B cell (primary cell): ENCODE measurements around the gene HAVCR2. TPM values are rescaled to one million over a fixed set of nuclear protein-coding genes. Genes with fewer than 3 reads are reported as not detected.

Experiments used
- ATAC-seq: fragments of 200-7000 bp; cut with Tn5 transposase; one replicate; pipeline ENCODE4 v1.10.0; 2021; ENCODE audit warnings: low read depth, mild to moderate bottlenecking, moderate number of reproducible peaks, moderate library complexity
- CTCF ChIA-PET: fragments of 350-600 bp; sonication (Branson Sonifier 250); formaldehyde crosslinking; loops from one replicate; lab custom pipeline; 2021; ENCODE audit warnings: antibody characterized with exemption, inconsistent platforms; lab: Charles Lee
- POLR2A ChIA-PET: fragments of 350-600 bp; sonication (Branson Sonifier 250); formaldehyde crosslinking; loops from one replicate; lab custom pipeline; 2021; ENCODE audit warnings: antibody characterized with exemption; lab: Charles Lee
- DNase-seq: peaks from one replicate; pipeline ENCODE4 v3.0.0; 2013
- H2AFZ ChIP-seq: 2 replicates; pipeline ENCODE4 v1.6.1; 2012; ENCODE audit warnings: mild to moderate bottlenecking, low read depth, low read length; ENCODE audit not compliant: insufficient read depth, poor library complexity, severe bottlenecking
- H3K27ac ChIP-seq, 2 donors: 1 replicate in 1 of 2; 2 replicates in 1 of 2; pipeline ENCODE4 v1.5.1; 2012 to 2013; ENCODE audit warnings: low read length in 2 of 2, mild to moderate bottlenecking in 2 of 2, moderate library complexity in 1 of 2
- H3K27me3 ChIP-seq, 4 experiments: fragments of 200-600 bp in 1 of 4; sonication (generic) in 1 of 4; replicated peaks in 1 of 4; 1 replicate in 2 of 4; 2 replicates in 2 of 4; pipeline versions ENCODE4 v1.6.1 to v1.7.0; 2013 to 2016; ENCODE audit warnings: low read length in 3 of 4, mild to moderate bottlenecking in 2 of 4, mixed read lengths in 1 of 4, moderate library complexity in 1 of 4; ENCODE audit not compliant: insufficient read depth in 4 of 4, control insufficient read depth in 3 of 4; ENCODE audit errors: control extremely low read depth in 1 of 4
- H3K36me3 ChIP-seq, 2 experiments: replicated peaks in 1 of 2; 1 replicate in 1 of 2; 2 replicates in 1 of 2; pipeline versions ENCODE4 v1.6.1 to v1.7.1; 2013; ENCODE audit warnings: low read length in 1 of 2; ENCODE audit not compliant: insufficient read depth in 2 of 2, control insufficient read depth in 1 of 2; ENCODE audit errors: control extremely low read depth in 1 of 2, extremely low read depth in 1 of 2
- H3K4me1 ChIP-seq, 2 donors: fragments of 200-600 bp in 1 of 2; sonication (generic) in 1 of 2; 1 replicate in 1 of 2; 2 replicates in 1 of 2; pipeline versions ENCODE4 v1.5.1 to v1.6.1; 2013 to 2017; ENCODE audit warnings: low read length in 2 of 2; ENCODE audit not compliant: control insufficient read depth in 2 of 2, insufficient read depth in 2 of 2
- H3K4me2 ChIP-seq: replicated peaks from 2 replicates; pipeline ENCODE3; 2012; ENCODE audit warnings: mild to moderate bottlenecking, low read depth, low read length; ENCODE audit not compliant: poor library complexity, severe bottlenecking
- H3K4me3 ChIP-seq, 5 experiments: fragments of 200-600 bp in 1 of 5; sonication (generic) in 1 of 5; 1 replicate in 3 of 5; 2 replicates in 2 of 5; pipeline versions ENCODE4 v1.5.1 to v1.7.0; 2011 to 2016; ENCODE audit warnings: low read length in 4 of 5, mild to moderate bottlenecking in 4 of 5, low read depth in 2 of 5, control low read depth in 1 of 5, moderate library complexity in 1 of 5; ENCODE audit not compliant: insufficient read depth in 1 of 5; ENCODE audit errors: control extremely low read depth in 1 of 5, extremely low read depth in 1 of 5
- H3K79me2 ChIP-seq: fragments of 200-600 bp; sonication (generic); one replicate; pipeline ENCODE4 v1.6.0; 2016; ENCODE audit warnings: low read length; ENCODE audit not compliant: control insufficient read depth, insufficient read depth
- H3K9ac ChIP-seq: fragments of 200-600 bp; sonication (generic); 2 replicates; pipeline ENCODE4 v1.6.1; 2017; ENCODE audit warnings: mild to moderate bottlenecking, low read length, moderate library complexity
- H3K9me3 ChIP-seq, 3 donors: one replicate each; pipeline versions ENCODE4 v1.6.1 to v1.7.1; 2013; ENCODE audit warnings: low read length in 2 of 3; ENCODE audit not compliant: control insufficient read depth in 2 of 3, insufficient read depth in 1 of 3; ENCODE audit errors: control extremely low read depth in 1 of 3
- H4K20me1 ChIP-seq: 2 replicates; pipeline ENCODE4 v1.6.0; 2012; ENCODE audit warnings: mild to moderate bottlenecking, low read length; ENCODE audit not compliant: insufficient read depth, control insufficient read depth, poor library complexity, severe bottlenecking
- H3K27ac Mint-ChIP-seq: one replicate; pipeline ENCODE4 v1.8.0; 2021; ENCODE audit warnings: mixed read lengths
- H3K27me3 Mint-ChIP-seq: one replicate; pipeline ENCODE4 v1.8.0; 2021; ENCODE audit warnings: mixed read lengths
- H3K4me1 Mint-ChIP-seq: one replicate; pipeline ENCODE4 v1.8.0; 2021; ENCODE audit warnings: mixed read lengths
- H3K4me3 Mint-ChIP-seq: one replicate; pipeline ENCODE4 v1.8.0; 2021; ENCODE audit warnings: mixed read lengths
- H3K9me3 Mint-ChIP-seq: one replicate; pipeline ENCODE4 v1.8.0; 2022; ENCODE audit warnings: mixed read lengths; ENCODE audit not compliant: insufficient read depth
- CTCF ChIP-seq: fragments of 200-600 bp; IDR thresholded peaks from one replicate; pipeline ENCODE4 v1.8.0; 2022; ENCODE audit warnings: antibody characterized with exemption, mild to moderate bottlenecking
- EZH2 ChIP-seq: IDR thresholded peaks from 2 replicates; pipeline ENCODE4 v1.6.1; 2012; ENCODE audit warnings: borderline replicate concordance, low read depth, mild to moderate bottlenecking, moderate library complexity, low read length; ENCODE audit not compliant: insufficient read depth, poor library complexity, severe bottlenecking
- WGBS: methylation state at CpG from one replicate; pipeline ENCODE4 v1.1.5; 2013; ENCODE audit warnings: missing lambda C conversion rate; ENCODE audit not compliant: insufficient coverage; 5-methylcytosine and 5-hydroxymethylcytosine counted together
- intact Hi-C: fragments of 100-400 bp; cut with micrococcal nuclease; formaldehyde crosslinking; loops from one replicate; pipeline ENCODE4 v1.10.0; 2022
- polyA plus RNA-seq: library from polyadenylated mRNA; depleted of rRNA; stranded (reverse); fragments of >200 nt; gene quantifications from 2 replicates; pipeline ENCODE4 v1.2.3, GENCODE V29; 2012
- total RNA-seq, 2 donors: library from RNA; stranded (reverse); fragments of 120-200 nt in 1 of 2; gene quantifications; 1 replicate in 1 of 2; 2 replicates in 1 of 2; pipeline versions ENCODE4 v1.2.3 to v1.2.4, GENCODE V29; 2013 to 2022

The HAVCR2 gene
- total and polyA plus RNA-seq, 2 donors (not counting 1 experiment from before 2014, with no cell fraction given) = 0.64 to 2.3 TPM

GRCh38 chr5:157137691-157138090 is 28.8 kb upstream of the HAVCR2 start:
- DNase-seq (no peak), ATAC-seq (no peak)
- Histone ChIP-seq H3K79me2 (peaks cover 30% of the 10 kb centered on the region), H3K9me3 (no peaks in the 10 kb centered on the region), H3K4me1 (peaks cover 13 to 15% of the 10 kb centered on the region in 2 donors), H4K20me1 (no peaks in the 10 kb centered on the region), H2AFZ (no peak overlapping the region), H3K9ac (no peak overlapping the region), H3K36me3 (peaks cover 0 to 24% of the 10 kb centered on the region in 2 experiments), H3K27ac (no peak overlapping the region), H3K4me3 (no peak overlapping the region), H3K4me2 (no peak overlapping the region), H3K27me3 (no peaks in the 10 kb centered on the region)
- TF ChIP-seq EZH2 (no peak), CTCF (no peak)
- H3K4me3 Mint-ChIP-seq = no peak overlapping the region
- H3K9me3 Mint-ChIP-seq = no peaks in the 10 kb centered on the region
- H3K4me1 Mint-ChIP-seq = peaks cover 28% of the 10 kb centered on the region
- H3K27me3 Mint-ChIP-seq = no peaks in the 10 kb centered on the region
- POLR2A ChIA-PET = no interaction called here
- CTCF ChIA-PET = interaction anchor here (1.9 kb wide), 1 partner anchor 11 kb away, joined by 5 read pairs; no protein-coding TSS in a partner anchor
- intact Hi-C loops = loop anchor here (10.0 kb wide), 1 partner anchor 1193 kb away; no protein-coding TSS in a partner anchor
- 100% methylated on average over 3 of the region's 6 CpGs for WGBS
- H3K27ac Mint-ChIP-seq = no peak overlapping the region

GRCh38 chr5:157132281-157132612 is 23.4 kb upstream of the HAVCR2 start:
- WGBS = no CpG with 5 or more reads among the region's 1 CpG
- peaks cover 0 to 5% of the 10 kb centered on the region in 2 experiments for H3K36me3 ChIP-seq
- H3K4me2 ChIP-seq = no peak overlapping the region

More at GRCh38 chr5:157132281-157132612, 23.4 kb upstream of the HAVCR2 start:
- ATAC-seq (no peak), DNase-seq (no peak)
- no peak overlapping the region for H3K27ac Mint-ChIP-seq
- H3K9ac ChIP-seq = no peak overlapping the region
- no peaks in the 10 kb centered on the region for H3K9me3 Mint-ChIP-seq
- peaks cover 0 to 5% of the 10 kb centered on the region in 2 donors for H3K4me1 ChIP-seq
- no peaks in the 10 kb centered on the region for H3K9me3 ChIP-seq
- H3K4me1 Mint-ChIP-seq = peaks cover 13% of the 10 kb centered on the region
- H2AFZ ChIP-seq = no peak overlapping the region
- H3K79me2 ChIP-seq = peaks cover 2% of the 10 kb centered on the region
- no peak overlapping the region for H3K4me3 Mint-ChIP-seq
- ChIA-PET CTCF (interaction anchor here (0.8 to 1.8 kb wide), 10 partner anchors 8 to 1994 kb away, joined by 3 to 7 read pairs (median 4); no protein-coding TSS in a partner anchor), POLR2A (no interaction called here)
- no peaks in the 10 kb centered on the region for H4K20me1 ChIP-seq
- no peak overlapping the region for H3K4me3 ChIP-seq
- no peak for TF ChIP-seq CTCF
- no peak for TF ChIP-seq EZH2
- intact Hi-C loops = loop anchor here (10.0 kb wide), 1 partner anchor 1187 kb away; no protein-coding TSS in a partner anchor
- no peak overlapping the region for H3K27ac ChIP-seq
- H3K27me3 ChIP-seq = no peaks in the 10 kb centered on the region
- no peaks in the 10 kb centered on the region for H3K27me3 Mint-ChIP-seq
